ENCODE data around the gene RNF166.

DNA sequence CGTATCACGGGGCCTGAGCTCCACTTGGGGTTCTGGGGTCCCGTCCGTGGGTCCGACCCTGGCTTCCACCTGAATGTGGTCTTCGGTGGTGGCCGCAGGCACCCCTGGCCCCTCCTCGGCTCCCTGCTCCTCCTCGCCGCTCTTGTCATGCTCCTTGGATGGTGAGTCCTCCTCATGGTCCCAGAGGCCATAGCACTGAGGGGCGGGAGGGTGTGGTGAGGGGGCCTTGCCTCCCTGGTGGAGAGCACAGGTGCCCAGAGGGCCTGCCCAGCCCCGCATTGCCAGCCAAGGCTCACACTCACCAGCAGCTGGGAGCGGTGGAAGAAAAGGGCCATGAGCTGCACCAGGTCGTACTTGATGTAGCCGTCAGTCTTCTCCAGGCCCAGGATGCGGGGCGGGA, 15.0 kb upstream of the RNF166 start:
- TF ChIP-seq, protein P1, sequence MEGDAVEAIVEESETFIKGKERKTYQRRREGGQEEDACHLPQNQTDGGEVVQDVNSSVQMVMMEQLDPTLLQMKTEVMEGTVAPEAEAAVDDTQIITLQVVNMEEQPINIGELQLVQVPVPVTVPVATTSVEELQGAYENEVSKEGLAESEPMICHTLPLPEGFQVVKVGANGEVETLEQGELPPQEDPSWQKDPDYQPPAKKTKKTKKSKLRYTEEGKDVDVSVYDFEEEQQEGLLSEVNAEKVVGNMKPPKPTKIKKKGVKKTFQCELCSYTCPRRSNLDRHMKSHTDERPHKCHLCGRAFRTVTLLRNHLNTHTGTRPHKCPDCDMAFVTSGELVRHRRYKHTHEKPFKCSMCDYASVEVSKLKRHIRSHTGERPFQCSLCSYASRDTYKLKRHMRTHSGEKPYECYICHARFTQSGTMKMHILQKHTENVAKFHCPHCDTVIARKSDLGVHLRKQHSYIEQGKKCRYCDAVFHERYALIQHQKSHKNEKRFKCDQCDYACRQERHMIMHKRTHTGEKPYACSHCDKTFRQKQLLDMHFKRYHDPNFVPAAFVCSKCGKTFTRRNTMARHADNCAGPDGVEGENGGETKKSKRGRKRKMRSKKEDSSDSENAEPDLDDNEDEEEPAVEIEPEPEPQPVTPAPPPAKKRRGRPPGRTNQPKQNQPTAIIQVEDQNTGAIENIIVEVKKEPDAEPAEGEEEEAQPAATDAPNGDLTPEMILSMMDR (IDR thresholded peaks at IDR 0.05; ENCODE audit: low read depth, low read length, missing input control): no peak
- TF ChIP-seq EGR1 (IDR thresholded peaks at IDR 0.05; ENCODE audit: low read depth in 2 of 2): no peak
- TF ChIP-seq JUND (IDR thresholded peaks at IDR 0.05): no peak
- TF ChIP-seq RAD21 (IDR thresholded peaks at IDR 0.05): no peak
